ENCODE measurements around the gene CCDC172. TPM values are rescaled to one million over a fixed set of nuclear protein-coding genes. Genes with fewer than 3 reads are reported as not detected.

The CCDC172 gene
- total RNA-seq, 1 donor from 2014 or later = not detected

DNA sequence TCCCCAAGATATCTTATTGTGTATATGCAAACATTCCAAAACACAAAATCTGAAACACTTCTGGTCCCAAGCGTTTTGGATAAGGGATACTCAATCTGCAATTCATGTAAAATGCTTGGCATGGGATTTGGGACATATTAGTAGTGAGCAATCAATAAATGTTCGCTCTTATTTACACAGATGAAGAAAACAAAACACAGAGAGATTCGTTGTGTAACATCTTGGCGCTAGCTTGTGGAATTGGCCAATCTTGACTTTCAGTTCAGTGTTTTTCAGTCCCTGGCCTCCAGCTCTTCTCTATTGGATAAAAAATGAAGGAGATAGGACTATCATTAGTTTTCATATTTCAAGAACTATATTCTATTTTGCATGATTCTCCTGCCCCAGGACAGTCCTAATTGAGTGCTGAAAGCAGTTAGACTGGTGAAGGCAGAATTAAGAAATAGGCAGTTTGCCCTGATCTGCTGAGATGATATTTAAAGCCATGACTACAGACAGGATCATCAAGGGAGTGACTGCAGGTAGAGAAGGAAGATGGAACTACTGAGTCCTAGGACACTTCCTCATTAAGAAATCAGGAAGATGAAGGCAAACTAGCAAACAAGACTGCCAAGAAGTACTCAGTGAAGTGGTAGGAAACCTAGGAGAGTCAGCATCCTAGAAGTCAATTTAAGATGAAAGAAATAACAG is 105.2 kb downstream of the CCDC172 start:
- intact Hi-C loops (cut with micrococcal nuclease) = no loop called here

Other genes starting within 250 kb of the CCDC172 start
- not detected in 2 replicates for gene GFRA1, start 51.2 kb upstream of the CCDC172 start, total RNA-seq
- not detected in 2 replicates for gene PNLIPRP3, start 103.4 kb downstream of the CCDC172 start, total RNA-seq
- not detected in 2 replicates for gene PNLIP, start 221.5 kb downstream of the CCDC172 start, total RNA-seq

All from T-helper 2 cell treated with Interferon-gamma antibody and Interleukin-4, amounts not matched to agents 100 ng/mL and 5 ng/mL, for 36 hours (primary cell).